ENCODE data around the gene PPIP5K1.

DNA sequence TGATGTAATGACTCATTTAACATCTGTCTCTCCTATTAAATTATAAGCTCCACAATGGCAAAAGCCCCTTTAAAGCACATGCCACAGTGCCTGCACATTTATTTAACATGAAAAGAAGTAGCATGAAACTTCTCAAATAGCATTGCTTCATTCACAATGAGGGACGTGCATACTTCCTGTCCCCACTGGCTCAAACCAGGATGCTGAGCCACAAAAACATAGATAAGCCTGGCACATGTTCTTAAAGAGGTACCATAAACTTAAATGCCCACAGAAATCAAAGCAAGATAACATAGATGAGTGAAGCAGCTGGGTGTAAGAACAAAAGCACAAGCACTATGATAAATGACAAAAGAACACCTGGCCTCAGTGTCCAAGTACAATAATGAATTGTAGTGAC lies 100.8 kb downstream of the PPIP5K1 start:
- TF ChIP-seq, protein P1, sequence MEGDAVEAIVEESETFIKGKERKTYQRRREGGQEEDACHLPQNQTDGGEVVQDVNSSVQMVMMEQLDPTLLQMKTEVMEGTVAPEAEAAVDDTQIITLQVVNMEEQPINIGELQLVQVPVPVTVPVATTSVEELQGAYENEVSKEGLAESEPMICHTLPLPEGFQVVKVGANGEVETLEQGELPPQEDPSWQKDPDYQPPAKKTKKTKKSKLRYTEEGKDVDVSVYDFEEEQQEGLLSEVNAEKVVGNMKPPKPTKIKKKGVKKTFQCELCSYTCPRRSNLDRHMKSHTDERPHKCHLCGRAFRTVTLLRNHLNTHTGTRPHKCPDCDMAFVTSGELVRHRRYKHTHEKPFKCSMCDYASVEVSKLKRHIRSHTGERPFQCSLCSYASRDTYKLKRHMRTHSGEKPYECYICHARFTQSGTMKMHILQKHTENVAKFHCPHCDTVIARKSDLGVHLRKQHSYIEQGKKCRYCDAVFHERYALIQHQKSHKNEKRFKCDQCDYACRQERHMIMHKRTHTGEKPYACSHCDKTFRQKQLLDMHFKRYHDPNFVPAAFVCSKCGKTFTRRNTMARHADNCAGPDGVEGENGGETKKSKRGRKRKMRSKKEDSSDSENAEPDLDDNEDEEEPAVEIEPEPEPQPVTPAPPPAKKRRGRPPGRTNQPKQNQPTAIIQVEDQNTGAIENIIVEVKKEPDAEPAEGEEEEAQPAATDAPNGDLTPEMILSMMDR (IDR thresholded peaks at IDR 0.05): no peak
- no peak for TF ChIP-seq EP300 (IDR thresholded peaks at IDR 0.05)
- no peak for TF ChIP-seq POLR2AphosphoS5 (IDR thresholded peaks at IDR 0.05)
